Pulmonary artery endothelial cell (primary cell): Measurements from ENCODE around the gene CMTM4. TPM values are rescaled to one million over a fixed set of nuclear protein-coding genes. Genes with fewer than 3 reads are reported as not detected.
"Not testable (repeated sequence)": the region's sequence is repeated elsewhere in the genome, so short reads cannot be mapped to it uniquely, and the experiment has no call there.

ENCODE experiments used
- DNase-seq: peaks from one replicate; pipeline ENCODE4 v3.0.0-alpha.2; 2011; ENCODE audit warnings: low read depth, low spot score
- total RNA-seq: library from RNA; depleted of rRNA; stranded (reverse); fragments of >200 nt; gene quantifications from 2 replicates; pipeline ENCODE4 v1.2.3, GENCODE V29; 2014

CMTM4 gene
- total RNA-seq, 1 donor from 2014 or later: 12.3 TPM

DNA sequence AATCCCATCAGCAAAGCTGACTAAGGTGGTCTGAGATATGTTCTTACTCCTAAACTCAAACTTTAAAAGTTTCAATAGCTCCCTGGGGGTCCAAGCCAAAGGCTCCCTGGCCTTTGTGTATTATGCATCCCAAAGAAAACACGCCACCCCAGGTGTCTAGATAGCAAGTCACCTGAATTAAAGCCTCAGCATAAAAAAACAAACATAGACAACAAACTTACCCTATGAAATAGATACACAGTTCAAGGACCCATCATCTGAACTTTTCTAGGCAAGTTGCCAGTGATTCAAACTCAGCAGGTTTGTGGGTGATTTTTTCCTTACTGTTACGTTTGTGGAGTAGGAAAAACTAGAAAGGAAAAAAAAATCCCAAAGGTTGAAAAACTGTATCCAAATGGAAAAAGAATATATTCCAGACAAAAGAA, 79.5 kb downstream of the CMTM4 start:
- no peak for DNase-seq

- no peak for DNase-seq
Observed at GRCh38 chr16:66616592-66616991, 80.0 kb downstream of the CMTM4 start.

DNA sequence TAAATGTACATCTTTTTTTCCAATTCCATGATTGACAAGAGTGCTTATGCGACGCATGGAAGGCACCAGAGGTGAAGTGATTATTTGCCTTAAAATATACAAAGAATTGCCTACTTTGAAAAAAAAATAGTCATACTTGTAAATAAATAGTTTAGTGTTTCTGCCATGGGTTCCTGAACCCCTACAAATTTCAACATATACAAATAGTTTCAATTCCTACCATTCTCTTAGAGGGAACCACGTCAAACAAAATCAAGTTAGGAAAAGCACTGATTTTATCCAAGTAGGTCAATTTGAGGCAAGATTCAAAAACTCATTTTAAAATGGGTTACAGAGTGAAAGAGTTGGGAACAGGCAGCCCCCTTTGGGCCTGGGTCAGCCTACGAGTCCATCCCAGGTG, 80.4 kb downstream of the CMTM4 start:
- no peak for DNase-seq

GRCh38 chr16:66614161-66614802, 82.3 kb downstream of the CMTM4 start:
- no peak for DNase-seq

DNA sequence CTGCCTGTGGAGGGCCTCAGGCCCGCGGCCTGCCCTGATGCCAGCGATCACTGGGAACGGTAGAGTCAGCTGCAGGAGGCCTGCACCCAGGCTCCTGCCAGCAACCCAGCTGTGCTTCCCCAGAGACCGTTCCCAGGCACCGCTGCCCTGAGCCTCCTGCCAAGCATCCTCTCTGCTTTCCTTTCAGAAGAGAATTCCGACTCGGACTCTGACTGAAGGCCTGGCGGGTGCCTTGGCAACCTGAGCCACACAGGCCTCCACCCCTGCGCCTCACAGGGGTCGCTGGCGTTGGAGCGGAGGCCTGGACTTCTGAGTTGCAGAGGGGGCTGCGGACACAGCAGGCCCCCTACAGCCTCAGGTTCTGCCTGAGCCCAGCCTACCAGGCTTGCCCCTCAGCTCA, 84.1 kb downstream of the CMTM4 start:
- DNase-seq: no peak

DNA sequence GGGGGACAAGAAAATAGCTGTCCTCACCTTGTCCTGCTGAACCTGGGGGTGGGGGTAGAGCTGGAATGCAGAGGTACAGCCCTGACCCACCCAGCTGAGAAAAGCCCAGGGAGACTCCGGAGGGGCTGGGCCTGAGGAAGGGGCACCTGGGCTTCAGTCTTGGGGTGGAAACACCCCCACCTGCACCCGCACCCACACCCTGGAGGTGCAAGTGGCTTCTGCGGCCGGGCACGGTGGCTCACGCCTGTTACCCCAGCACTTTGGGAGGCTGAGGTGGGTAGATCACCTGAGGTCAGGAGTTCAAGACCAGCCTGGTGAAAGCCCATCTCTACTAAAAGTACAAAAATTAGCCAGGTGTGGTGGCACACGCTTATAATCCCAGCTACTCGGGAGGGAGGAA, 84.6 kb downstream of the CMTM4 start:
- DNase-seq: not testable (repeated sequence)

- DNase-seq: no peak
Observed at GRCh38 chr16:66610111-66610820, 86.3 kb downstream of the CMTM4 start.

- no peak for DNase-seq
Observed at GRCh38 chr16:66609139-66609510, 87.4 kb downstream of the CMTM4 start.

- DNase-seq: peak; percentile 63
Observed at GRCh38 chr16:66608241-66609138, 88.1 kb downstream of the CMTM4 start.

GRCh38 chr16:66605979-66606751, 90.4 kb downstream of the CMTM4 start:
- no peak for DNase-seq

DNA sequence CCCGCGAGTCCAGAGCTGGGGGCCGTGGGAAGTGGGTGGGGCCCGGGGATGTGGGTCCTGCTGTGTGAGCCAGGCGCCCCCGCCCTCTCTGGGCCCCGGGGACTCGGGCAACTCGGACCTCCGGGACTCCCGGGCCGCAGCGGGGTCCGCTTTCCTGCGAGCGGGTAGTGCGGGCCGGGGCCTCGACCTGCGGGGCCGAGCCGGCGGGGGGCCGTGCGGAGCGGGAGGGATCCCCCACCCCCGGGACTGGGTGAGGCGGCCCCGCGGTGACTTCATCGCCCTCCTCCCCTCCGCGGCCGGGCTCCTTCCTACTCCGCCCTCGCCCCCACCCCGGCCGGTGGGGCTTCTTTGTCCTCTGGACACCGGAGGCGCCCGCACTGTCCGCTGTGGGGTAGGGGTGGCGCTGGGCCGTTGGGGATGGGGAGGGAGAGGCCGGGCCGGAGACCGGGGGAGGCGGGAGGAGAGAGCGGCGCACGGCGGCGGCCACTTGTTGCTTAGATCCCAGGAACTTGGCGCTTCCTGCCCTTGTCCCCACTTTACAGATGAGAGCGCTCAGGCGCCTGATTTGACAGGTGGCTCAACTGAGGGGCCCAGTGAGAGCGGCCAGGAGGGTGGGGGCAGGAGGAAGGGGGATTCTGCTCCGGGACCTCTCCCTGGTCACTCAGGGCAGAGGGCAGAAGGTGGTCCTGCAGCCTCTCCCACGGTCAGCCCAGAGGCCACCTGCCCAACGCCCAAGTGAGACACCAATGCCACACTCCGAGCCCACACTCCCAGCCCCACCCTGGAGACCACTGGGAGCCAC, 91.2 kb downstream of the CMTM4 start:
- no peak for DNase-seq

- no peak for DNase-seq
Observed at GRCh38 chr16:66604376-66605176, 92.0 kb downstream of the CMTM4 start, which contains the start of gene CMTM3. Gene CMTM3 (plus strand): TSS chr16:66604704. CDS start chr16:66604806, 102 bp downstream.

DNA sequence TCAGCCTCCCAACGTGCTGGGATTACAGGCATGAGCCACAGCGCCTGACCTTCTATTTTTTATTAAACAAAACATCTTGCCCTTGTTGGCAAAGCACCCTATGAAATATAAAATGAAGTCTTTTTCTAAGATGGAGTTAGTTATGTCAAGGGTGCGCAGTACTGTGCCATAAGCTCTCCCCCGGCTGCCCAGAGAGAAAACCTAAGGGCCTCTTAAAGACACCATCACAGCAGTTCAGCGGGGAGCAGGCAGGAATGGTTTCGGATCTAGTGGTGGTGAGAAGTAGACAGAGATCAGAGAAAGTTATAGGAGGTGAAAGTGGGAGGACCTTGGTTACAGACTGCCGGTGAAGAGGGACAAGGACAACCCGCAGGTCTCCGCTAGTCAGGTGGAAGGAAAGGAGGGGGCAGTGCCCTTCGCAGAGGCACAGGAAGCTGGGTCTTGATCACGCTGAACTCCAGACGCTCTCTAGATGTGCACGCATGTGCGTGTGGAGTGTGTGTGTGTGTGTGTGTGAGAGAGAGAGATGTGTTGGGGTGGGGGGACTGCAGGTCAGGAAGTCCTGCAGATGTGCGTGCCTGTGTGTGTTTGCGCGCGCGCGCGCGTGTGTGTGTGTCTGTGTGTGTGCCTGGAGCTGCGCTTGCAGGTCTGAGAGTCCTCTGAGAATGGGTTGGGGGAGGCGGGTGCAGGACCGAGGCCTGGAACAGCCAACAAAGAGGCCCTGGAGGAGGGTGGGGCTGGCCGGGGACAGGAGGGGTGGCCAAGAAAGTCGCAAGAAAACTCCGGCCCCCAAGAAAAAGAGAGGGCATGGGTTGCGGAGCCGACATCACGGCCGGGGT, 92.8 kb downstream of the CMTM4 start:
- DNase-seq: no peak

GRCh38 chr16:66601471-66601870, 95.1 kb downstream of the CMTM4 start:
- no peak for DNase-seq

- no peak for DNase-seq
Observed at GRCh38 chr16:66600477-66600876, 96.1 kb downstream of the CMTM4 start.

- no peak for DNase-seq
Observed at GRCh38 chr16:66599726-66600125, 96.8 kb downstream of the CMTM4 start.

GRCh38 chr16:66598111-66598510, 98.4 kb downstream of the CMTM4 start:
- DNase-seq: no peak

DNA sequence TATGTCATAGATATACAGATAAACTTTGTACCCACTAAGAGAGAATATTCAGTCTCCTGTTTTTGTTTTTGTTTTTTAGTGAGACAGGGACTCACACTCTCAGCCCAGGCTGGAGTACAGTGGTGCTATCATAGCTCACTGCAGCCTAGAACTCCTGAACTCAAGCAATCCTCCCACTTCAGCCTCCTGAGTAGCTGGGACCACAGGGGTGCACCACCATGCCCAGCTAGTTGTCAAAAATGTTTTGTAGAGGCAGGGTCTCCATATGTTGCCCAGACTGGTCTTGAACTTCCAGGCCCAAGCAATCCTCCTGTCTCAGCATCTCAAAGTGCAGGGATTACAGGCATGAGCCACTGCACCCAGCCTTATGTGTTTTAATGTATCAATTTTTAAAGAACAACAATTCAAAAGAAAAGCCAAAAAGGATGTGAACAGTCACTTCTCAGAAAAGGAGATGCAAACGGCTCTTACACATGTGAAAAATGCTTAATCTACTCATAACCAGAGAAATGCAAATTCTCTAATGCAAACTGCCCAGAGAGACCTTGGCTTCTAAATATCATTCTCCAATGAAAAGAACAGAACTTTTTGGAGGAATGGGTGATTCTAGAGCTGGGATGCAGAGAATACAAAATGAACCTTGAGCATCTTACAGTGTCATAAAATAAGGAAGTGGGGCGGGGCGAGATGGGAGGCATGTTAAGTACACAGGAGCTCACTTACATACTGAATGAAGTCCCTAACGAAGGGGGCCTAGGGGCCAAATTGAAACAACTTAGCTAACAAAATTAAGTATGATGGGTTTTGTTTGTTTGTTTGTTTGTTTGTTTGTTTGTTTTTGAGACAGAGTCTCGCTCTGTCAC, 99.3 kb downstream of the CMTM4 start:
- no peak for DNase-seq
